Panc1 (cell line): ENCODE measurements around the gene SLC22A3. TPM values are rescaled to one million over a fixed set of nuclear protein-coding genes. Genes with fewer than 3 reads are reported as not detected.

ENCODE experiments used
- ATAC-seq: fragments of 200-7000 bp; cut with Tn5 transposase; 2 replicates; pipeline ENCODE4 v1.9.1; 2020; ENCODE audit warnings: mild to moderate bottlenecking, moderate library complexity
- BruUV-seq: library from RNA; stranded (reverse); fragments of 400-500 nt; replicated peaks from 2 replicates; lab custom pipeline; 2021; lab: Mats Ljungman, UMichigan
- CTCF ChIA-PET: fragments of 300-600 bp; sonication (Branson Sonifier 250); formaldehyde crosslinking; loops from one replicate; lab custom pipeline; 2022; ENCODE audit warnings: antibody characterized with exemption; lab: Charles Lee
- POLR2A ChIA-PET: fragments of 300-600 bp; sonication (Branson Sonifier 250); formaldehyde crosslinking; loops from one replicate; lab custom pipeline; 2022; ENCODE audit warnings: antibody characterized with exemption; lab: Charles Lee
- DNase-seq: peaks from one replicate; pipeline ENCODE4 v3.0.0-alpha.2; 2010; ENCODE audit warnings: low read depth, low spot score
- H3K27ac ChIP-seq: 2 replicates; pipeline ENCODE4 v1.5.1; 2011; ENCODE audit warnings: mild to moderate bottlenecking, low read length, inconsistent platforms
- H3K27me3 ChIP-seq: fragments of 200-500 bp; sonication (Bioruptor generic); 2 replicates; pipeline ENCODE4 v1.6.0; 2014; ENCODE audit warnings: low read length, inconsistent platforms; ENCODE audit not compliant: control insufficient read depth, insufficient read depth
- H3K36me3 ChIP-seq: fragments of 200-500 bp; sonication (Bioruptor generic); 2 replicates; pipeline ENCODE4 v1.5.1; 2014; ENCODE audit warnings: inconsistent platforms, mild to moderate bottlenecking, low read length, moderate library complexity; ENCODE audit not compliant: control insufficient read depth, insufficient read depth
- H3K4me1 ChIP-seq: 2 replicates; pipeline ENCODE4 v1.5.1; 2011; ENCODE audit warnings: inconsistent platforms, mild to moderate bottlenecking, low read length, moderate library complexity; ENCODE audit not compliant: control insufficient read depth, insufficient read depth
- H3K4me3 ChIP-seq, 2 experiments: 2 replicates each; pipeline ENCODE4 v1.5.1; 2011 to 2012; ENCODE audit warnings: low read depth in 2 of 2, low read length in 2 of 2, mild to moderate bottlenecking in 2 of 2, inconsistent platforms in 1 of 2, moderate library complexity in 1 of 2
- H3K9me3 ChIP-seq: fragments of 200-500 bp; sonication (Bioruptor generic); 2 replicates; pipeline ENCODE4 v1.5.1; 2014; ENCODE audit warnings: low read depth, mild to moderate bottlenecking, inconsistent platforms, low read length, moderate library complexity; ENCODE audit not compliant: control insufficient read depth, insufficient read depth
- POLR2AphosphoS5 ChIP-seq: IDR thresholded peaks from 2 replicates; pipeline ENCODE4 v1.6.1; 2012; ENCODE audit warnings: mild to moderate bottlenecking, low read depth, low read length, moderate library complexity
- REST ChIP-seq, 2 experiments: IDR thresholded peaks; 2 replicates each; pipeline ENCODE4 v1.6.1; 2011 to 2012; ENCODE audit warnings: low read depth in 2 of 2, control low read depth in 1 of 2, low read length in 1 of 2, mild to moderate bottlenecking in 1 of 2, moderate library complexity in 1 of 2; ENCODE audit not compliant: insufficient read depth in 1 of 2
- SIN3A ChIP-seq: IDR thresholded peaks from 2 replicates; pipeline ENCODE4 v1.6.1; 2012; ENCODE audit warnings: low read depth, mild to moderate bottlenecking, low read length, moderate library complexity, borderline replicate concordance; ENCODE audit not compliant: insufficient read depth
- TCF7L2 ChIP-seq: IDR thresholded peaks from 2 replicates; pipeline ENCODE4 v1.6.1; 2011; ENCODE audit warnings: mild to moderate bottlenecking, low read depth, low read length, inconsistent platforms
- in situ Hi-C: cut with HindIII; loops from 2 replicates; pipeline ENCODE4 v1.10.0; 2016; ENCODE audit warnings: low sequenced_read_pairs, low pct_unique_long_range_greater_than_20kb
- intact Hi-C: fragments of 100-400 bp; cut with micrococcal nuclease; formaldehyde crosslinking; loops from one replicate; pipeline ENCODE4 v1.10.0; 2022; ENCODE audit not compliant: unreplicated experiment
- total RNA-seq: library from RNA; stranded (reverse); gene quantifications from one replicate; pipeline ENCODE4 v1.2.1, GENCODE V29; 2021; ENCODE audit not compliant: unreplicated experiment
- TF ChIP-seq, protein P1 (sequence below): fragments of 450-650 bp; IDR thresholded peaks from 2 replicates; pipeline ENCODE4 v1.5.1; 2017; ENCODE audit warnings: mild to moderate bottlenecking

The SLC22A3 gene
- total RNA-seq, 1 experiment from 2014 or later, result not detected

DNA sequence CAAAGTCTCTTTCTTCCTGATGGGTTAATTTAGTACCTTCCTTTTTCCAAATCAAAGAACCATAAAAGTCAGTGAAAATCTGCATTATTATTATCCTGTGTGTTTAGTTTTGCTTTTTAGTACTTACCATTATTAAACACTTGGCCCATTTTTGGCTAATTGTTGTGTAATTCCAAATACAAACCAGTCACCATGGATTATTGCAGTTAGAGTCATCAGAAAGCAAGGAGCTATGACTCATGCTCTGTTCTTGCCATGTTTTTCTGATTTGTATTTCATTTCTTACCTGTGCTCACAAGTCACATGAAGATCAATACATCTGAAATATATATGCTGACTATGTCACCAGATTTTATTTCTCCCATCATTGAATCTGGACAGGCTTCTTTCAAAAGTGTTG lies 31.3 kb downstream of the SLC22A3 start:
- POLR2A ChIA-PET, result no interaction called here

DNA sequence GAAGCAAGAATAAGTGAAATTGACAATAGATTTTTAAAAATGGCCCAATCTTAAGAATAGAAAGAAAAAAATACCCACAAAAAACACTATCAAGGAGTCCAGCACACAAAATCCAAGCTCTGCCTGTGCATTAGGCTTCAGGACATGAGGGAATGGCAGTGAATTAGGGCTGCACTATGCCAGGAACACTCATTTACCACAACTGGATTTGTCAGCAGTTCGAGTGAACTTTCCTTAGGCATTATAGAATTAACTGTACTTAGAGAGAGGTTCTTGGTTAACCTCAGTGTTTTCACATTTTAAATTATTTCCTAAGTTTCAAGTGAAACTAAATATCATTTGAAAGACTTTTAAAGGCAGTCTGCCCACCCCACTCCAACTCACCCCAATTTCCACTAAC lies 34.8 kb downstream of the SLC22A3 start:
- H3K4me3 ChIP-seq, result no peak overlapping the region
- ChIA-PET CTCF (no interaction called here), POLR2A (no interaction called here)
- no peak overlapping the region for H3K27ac ChIP-seq
- no TSS peak for BruUV-seq
- intact Hi-C loops (no loop called here), in situ Hi-C loops (no loop called here)
- ATAC-seq (no peak), DNase-seq (no peak)
- H3K36me3 ChIP-seq, result no peaks in the 10 kb centered on the region
- H3K4me1 ChIP-seq, result no peaks in the 10 kb centered on the region
- peaks cover 2% of the 10 kb centered on the region; the same call in 1 of the 2 replicates for H3K27me3 ChIP-seq
- H3K9me3 ChIP-seq, result no peaks in the 10 kb centered on the region
- TF ChIP-seq, protein P1, sequence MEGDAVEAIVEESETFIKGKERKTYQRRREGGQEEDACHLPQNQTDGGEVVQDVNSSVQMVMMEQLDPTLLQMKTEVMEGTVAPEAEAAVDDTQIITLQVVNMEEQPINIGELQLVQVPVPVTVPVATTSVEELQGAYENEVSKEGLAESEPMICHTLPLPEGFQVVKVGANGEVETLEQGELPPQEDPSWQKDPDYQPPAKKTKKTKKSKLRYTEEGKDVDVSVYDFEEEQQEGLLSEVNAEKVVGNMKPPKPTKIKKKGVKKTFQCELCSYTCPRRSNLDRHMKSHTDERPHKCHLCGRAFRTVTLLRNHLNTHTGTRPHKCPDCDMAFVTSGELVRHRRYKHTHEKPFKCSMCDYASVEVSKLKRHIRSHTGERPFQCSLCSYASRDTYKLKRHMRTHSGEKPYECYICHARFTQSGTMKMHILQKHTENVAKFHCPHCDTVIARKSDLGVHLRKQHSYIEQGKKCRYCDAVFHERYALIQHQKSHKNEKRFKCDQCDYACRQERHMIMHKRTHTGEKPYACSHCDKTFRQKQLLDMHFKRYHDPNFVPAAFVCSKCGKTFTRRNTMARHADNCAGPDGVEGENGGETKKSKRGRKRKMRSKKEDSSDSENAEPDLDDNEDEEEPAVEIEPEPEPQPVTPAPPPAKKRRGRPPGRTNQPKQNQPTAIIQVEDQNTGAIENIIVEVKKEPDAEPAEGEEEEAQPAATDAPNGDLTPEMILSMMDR, result no peak
- TF ChIP-seq POLR2AphosphoS5 (no peak), TCF7L2 (no peak), SIN3A (no peak), REST (IDR thresholded peaks at IDR 0.05; ENCODE audit: insufficient read depth in 1 of 2, low read depth in 2 of 2, low read length in 1 of 2) (no peak)

More for the DNA sequence above, 31.3 kb downstream of the SLC22A3 start:
- CTCF ChIA-PET, result no interaction called here
- ATAC-seq, result no peak
- no peaks in the 10 kb centered on the region for H3K36me3 ChIP-seq
- TF ChIP-seq, protein P1, result no peak
- TF ChIP-seq REST (IDR thresholded peaks at IDR 0.05; ENCODE audit: insufficient read depth in 1 of 2, low read depth in 2 of 2, low read length in 1 of 2), result no peak
- TF ChIP-seq SIN3A, result no peak
- TF ChIP-seq POLR2AphosphoS5, result no peak
- TF ChIP-seq TCF7L2, result no peak
- no TSS peak for BruUV-seq
- intact Hi-C loops (no loop called here), in situ Hi-C loops (no loop called here)
- H3K27ac ChIP-seq, result no peak overlapping the region
- no peak overlapping the region for H3K4me3 ChIP-seq
- no peaks in the 10 kb centered on the region for H3K4me1 ChIP-seq
- DNase-seq, result no peak
- no peaks in the 10 kb centered on the region for H3K9me3 ChIP-seq
- peaks cover 2% of the 10 kb centered on the region; the same call in 1 of the 2 replicates for H3K27me3 ChIP-seq
